GM12878 (cell line): ENCODE measurements around the gene RARRES1. TPM values are rescaled to one million over a fixed set of nuclear protein-coding genes. Genes with fewer than 3 reads are reported as not detected.

Experiments used
- ATAC-seq: fragments of 200-7000 bp; cut with Tn5 transposase; 3 replicates; pipeline ENCODE4 v1.9.1; 2020; ENCODE audit warnings: mild to moderate bottlenecking, moderate library complexity
- BruUV-seq: library from RNA; stranded (reverse); fragments of 400-500 nt; replicated peaks from 2 replicates; lab custom pipeline; 2021; lab: Mats Ljungman, UMichigan
- CTCF ChIA-PET: fragments of 300-600 bp; sonication (Branson Sonifier 250); formaldehyde crosslinking; extraction: SDS; loops from one replicate; lab custom pipeline; 2021; ENCODE audit warnings: inconsistent platforms; lab: Yijun Ruan, JAX
- POLR2A ChIA-PET: fragments of 350-600 bp; formaldehyde crosslinking; extraction: SDS; loops from one replicate; lab custom pipeline; 2021; ENCODE audit warnings: inconsistent platforms; lab: Charles Lee
- RAD21 ChIA-PET: fragments of 300-600 bp; sonication (Branson Sonifier 250); formaldehyde crosslinking; loops from one replicate; lab custom pipeline; 2023; ENCODE audit warnings: antibody characterized with exemption; ENCODE audit not compliant: unreplicated experiment; lab: Charles Lee
- SMC1A ChIA-PET: fragments of 300-600 bp; sonication (Branson Sonifier 250); formaldehyde crosslinking; loops from one replicate; lab custom pipeline; 2023; ENCODE audit not compliant: unreplicated experiment, uncharacterized antibody; lab: Charles Lee
- DNase-seq: peaks from one replicate; pipeline ENCODE4 v3.0.0-alpha.2; 2011; ENCODE audit warnings: low read depth, low spot score
- FAIRE-seq: peaks from 3 replicates; lab custom pipeline; 2011; peaks lifted over from hg19 to GRCh38; lab: Jason Lieb, UNC
- H2AFZ ChIP-seq: 2 replicates; pipeline ENCODE4 v1.6.0; 2011; ENCODE audit warnings: low read depth, low read length, control low read depth; ENCODE audit not compliant: control insufficient read depth
- H3K27ac ChIP-seq: 2 replicates; pipeline ENCODE4 v1.5.1; 2011; ENCODE audit warnings: control low read depth; ENCODE audit not compliant: control insufficient read depth, insufficient read depth
- H3K27me3 ChIP-seq, 2 experiments: replicated peaks in 1 of 2; 2 replicates each; pipeline versions ENCODE4 v1.6.0 to v1.6.1; 2011; ENCODE audit warnings: low read length in 1 of 2; ENCODE audit not compliant: control insufficient read depth in 2 of 2, insufficient read depth in 2 of 2
- H3K36me3 ChIP-seq, 2 experiments: 2 replicates each; pipeline ENCODE4 v1.5.1; 2011; ENCODE audit warnings: low read length in 1 of 2; ENCODE audit not compliant: control insufficient read depth in 2 of 2, insufficient read depth in 2 of 2
- H3K4me1 ChIP-seq: 2 replicates; pipeline ENCODE4 v1.6.1; 2011; ENCODE audit warnings: mild to moderate bottlenecking, low read length, moderate library complexity, mixed read lengths; ENCODE audit not compliant: control insufficient read depth, insufficient read depth
- H3K4me2 ChIP-seq: 2 replicates; pipeline ENCODE4 v1.6.0; 2011; ENCODE audit warnings: control low read depth; ENCODE audit not compliant: control insufficient read depth, insufficient read depth
- H3K4me3 ChIP-seq: fragments of 200-600 bp; sonication (generic); 2 replicates; pipeline ENCODE4 v1.5.1; 2016
- H3K79me2 ChIP-seq: 2 replicates; pipeline ENCODE4 v1.6.0; 2011; ENCODE audit warnings: low read length; ENCODE audit not compliant: control insufficient read depth, insufficient read depth
- H3K9ac ChIP-seq: 2 replicates; pipeline ENCODE4 v1.8.0; 2011; ENCODE audit warnings: low read length, control low read depth, mixed read lengths; ENCODE audit not compliant: control insufficient read depth, insufficient read depth
- H3K9me3 ChIP-seq: replicated peaks from 3 replicates; pipeline ENCODE4 v1.5.1; 2011; ENCODE audit warnings: mild to moderate bottlenecking, low read length; ENCODE audit not compliant: control insufficient read depth, insufficient read depth
- H4K20me1 ChIP-seq: 2 replicates; pipeline ENCODE4 v1.6.0; 2011; ENCODE audit not compliant: control insufficient read depth, insufficient read depth
- CBFB ChIP-seq: IDR thresholded peaks from 2 replicates; pipeline ENCODE4 v1.6.1; 2016; ENCODE audit warnings: antibody characterized with exemption, low read depth
- CEBPB ChIP-seq, 2 experiments: fragments of 150-350 bp in 1 of 2; IDR thresholded peaks; 2 replicates each; pipeline ENCODE4 v1.6.1; 2012 to 2014; ENCODE audit warnings: low read depth in 2 of 2, low read length in 2 of 2, borderline replicate concordance in 1 of 2, inconsistent platforms in 1 of 2
- EED ChIP-seq: sonication (generic); IDR thresholded peaks from 2 replicates; pipeline ENCODE4 v1.6.1; 2016; ENCODE audit warnings: antibody characterized with exemption, low read depth
- IKZF2 ChIP-seq, 2 experiments: fragments of 450-650 bp; IDR thresholded peaks; 2 replicates each; pipeline ENCODE4 v1.6.1; 2017; ENCODE audit warnings: mild to moderate bottlenecking in 2 of 2, moderate library complexity in 2 of 2
- PBX3 ChIP-seq: IDR thresholded peaks from 2 replicates; pipeline ENCODE4 v1.6.1; 2011; ENCODE audit warnings: mild to moderate bottlenecking, low read depth, low read length, moderate library complexity; ENCODE audit not compliant: insufficient replicate concordance
- POLR2AphosphoS5 ChIP-seq: IDR thresholded peaks from 2 replicates; pipeline ENCODE4 v1.6.1; 2011; ENCODE audit warnings: mild to moderate bottlenecking, low read length, inconsistent platforms
- RFX5 ChIP-seq: IDR thresholded peaks from 2 replicates; pipeline ENCODE4 v1.6.1; 2011; ENCODE audit warnings: low read depth, low read length, improper control_type of control experiment
- SKIL ChIP-seq: fragments of 450-650 bp; IDR thresholded peaks from 2 replicates; pipeline ENCODE4 v1.6.1; 2017; ENCODE audit warnings: mild to moderate bottlenecking, low read depth, inconsistent platforms; ENCODE audit not compliant: poor library complexity, severe bottlenecking
- SREBF2 ChIP-seq: IDR thresholded peaks from 2 replicates; pipeline ENCODE4 v1.6.1; 2012; ENCODE audit warnings: mild to moderate bottlenecking, low read length
- YY1 ChIP-seq: IDR thresholded peaks from 2 replicates; pipeline ENCODE4 v1.6.1; 2011; ENCODE audit warnings: low read depth, mild to moderate bottlenecking, low read length
- ZNF217 ChIP-seq: fragments of 450-650 bp; IDR thresholded peaks from 2 replicates; pipeline ENCODE4 v1.6.1; 2017; ENCODE audit warnings: antibody characterized with exemption, mild to moderate bottlenecking
- ZNF622 ChIP-seq: fragments of 450-650 bp; IDR thresholded peaks from 2 replicates; pipeline ENCODE4 v1.6.1; 2017; ENCODE audit warnings: mild to moderate bottlenecking, inconsistent platforms
- WGBS: methylation state at CpG from one replicate; pipeline ENCODE4 v1.1.6; 2016; ENCODE audit warnings: low lambda C conversion rate; ENCODE audit not compliant: insufficient replicate concordance, insufficient coverage; ENCODE audit errors: missing lambda C conversion rate; 5-methylcytosine and 5-hydroxymethylcytosine counted together
- in situ Hi-C: fragments of 300-500 bp; cut with MboI; formaldehyde crosslinking; loops from 9 replicates; pipeline ENCODE4 v1.14.3; 2018; ENCODE audit warnings: mixed read lengths
- intact Hi-C: fragments of 100-400 bp; cut with micrococcal nuclease; formaldehyde crosslinking; loops from one replicate; pipeline ENCODE4 v1.14.2; 2022; ENCODE audit not compliant: unreplicated experiment
- polyA plus RNA-seq, 11 experiments: library from polyadenylated mRNA; depleted of rRNA in 4 of 11; unstranded in 6 of 11; stranded (reverse) in 5 of 11; fragments of >200 nt; fragmentation: Nextera tagmentation in 4 of 11; fragmentation: Illumina TruSeq in 1 of 11; extraction: Ambion mirVana in 4 of 11; extraction: Trizol in 1 of 11; gene quantifications; 1 replicate in 1 of 11; 2 replicates in 10 of 11; pipeline versions ENCODE4 v1.2.1 to v1.2.3, GENCODE V29; 2011 to 2016; ENCODE audit warnings: inconsistent platforms in 2 of 11, missing spikeins in 2 of 11, low read depth in 1 of 11
- total RNA-seq, 4 experiments: library from RNA; depleted of rRNA in 3 of 4; stranded (reverse); fragments of >200 nt in 3 of 4; fragmentation: Illumina TruSeq in 1 of 4; extraction: Trizol in 1 of 4; gene quantifications; 2 replicates each; pipeline versions ENCODE4 v1.2.1 to v1.2.3, GENCODE V29; 2013 to 2021

Gene RARRES1
- total and polyA plus RNA-seq, 10 of the 15 experiments (the other 5 are each of a cell fraction or from before 2014, with no cell fraction given): 0.02 to 0.83 (median 0.63) TPM; not detected in 7

GRCh38 chr3:158766364-158766763 is 34.1 kb upstream of the RARRES1 start:
- ChIA-PET SMC1A (interaction anchor here (1.2 to 1.7 kb wide), 2 partner anchors 11 to 25 kb away, joined by 3 to 4 read pairs; no protein-coding TSS in a partner anchor), CTCF (interaction anchor here (0.8 to 3.4 kb wide), 4 partner anchors 14 to 39 kb away, joined by 3 to 8 read pairs (median 4); no protein-coding TSS in a partner anchor), POLR2A (no interaction called here), RAD21 (no interaction called here)
- no peaks in the 10 kb centered on the region for H3K9me3 ChIP-seq
- no peak overlapping the region for H3K9ac ChIP-seq
- no peak overlapping the region for H3K27ac ChIP-seq
- no TSS peak for BruUV-seq
- ATAC-seq (no peak), DNase-seq (no peak)
- 0% methylated on average over 1 of the region's 1 CpG for WGBS
- no peaks in the 10 kb centered on the region for H4K20me1 ChIP-seq
- no peak overlapping the region for H3K4me3 ChIP-seq
- H3K4me2 ChIP-seq: no peak overlapping the region
- no peaks in the 10 kb centered on the region for H3K36me3 ChIP-seq
- no peak for TF ChIP-seq POLR2AphosphoS5
- no peak for TF ChIP-seq SKIL
- TF ChIP-seq, all 136 proteins: peak for 0
- intact Hi-C loops: no loop called here
- no peak overlapping the region for H2AFZ ChIP-seq
- H3K27me3 ChIP-seq: no peaks in the 10 kb centered on the region
- in situ Hi-C loops: no loop called here
- no peaks in the 10 kb centered on the region for H3K79me2 ChIP-seq
- no peak for FAIRE-seq
- H3K4me1 ChIP-seq: no peaks in the 10 kb centered on the region

GRCh38 chr3:158765518-158766205 is 33.4 kb upstream of the RARRES1 start:
- FAIRE-seq: no peak
- Histone ChIP-seq H3K27ac (no peak overlapping the region), H3K79me2 (no peaks in the 10 kb centered on the region), H3K9ac (no peak overlapping the region), H2AFZ (no peak overlapping the region), H3K27me3 (no peaks in the 10 kb centered on the region), H4K20me1 (no peaks in the 10 kb centered on the region), H3K4me1 (no peaks in the 10 kb centered on the region), H3K4me3 (no peak overlapping the region), H3K4me2 (no peak overlapping the region), H3K36me3 (no peaks in the 10 kb centered on the region), H3K9me3 (no peaks in the 10 kb centered on the region)
- ChIA-PET RAD21 (no interaction called here), CTCF (interaction anchor here (0.8 to 3.4 kb wide), 5 partner anchors 15 to 38 kb away, joined by 3 to 8 read pairs (median 3); no protein-coding TSS in a partner anchor), SMC1A (interaction anchor here (1.7 kb wide), 1 partner anchor 25 kb away, joined by 4 read pairs; no protein-coding TSS in a partner anchor), POLR2A (no interaction called here)
- no peak for DNase-seq
- no TSS peak for BruUV-seq
- TF ChIP-seq ZNF217 (no peak), CEBPB (IDR thresholded peaks at IDR 0.05; ENCODE audit: borderline replicate concordance in 1 of 2, low read depth in 2 of 2, low read length in 2 of 2) (no peak), PBX3 (no peak), CBFB (no peak), ZNF622 (no peak), EED (no peak), RFX5 (no peak), IKZF2 (IDR thresholded peaks at IDR 0.05) (no peak), SREBF2 (no peak), YY1 (no peak)
- 80% methylated on average over 3 of the region's 3 CpGs for WGBS
- ATAC-seq: no peak
- intact Hi-C loops: no loop called here
- in situ Hi-C loops: no loop called here
